ENCODE measurements around the gene CDH13.

DNA sequence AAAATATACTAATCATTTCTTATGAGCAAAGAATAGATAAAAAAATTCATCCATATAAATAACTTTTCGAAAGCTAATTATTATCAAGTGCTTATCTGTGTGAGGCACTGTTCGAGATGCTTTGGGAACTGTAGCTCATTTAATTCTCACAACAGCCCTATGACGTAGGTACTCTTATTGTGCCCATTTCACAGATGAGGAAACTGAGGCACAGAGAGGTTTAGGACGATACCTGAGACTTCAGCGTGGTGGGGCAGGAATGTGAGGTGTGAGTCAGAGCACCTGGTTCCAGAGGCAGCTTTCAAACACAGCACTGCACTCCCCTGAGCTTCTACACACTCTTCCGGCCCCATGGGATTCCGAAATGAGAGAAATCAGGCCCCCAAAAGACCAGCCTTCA lies 995.2 kb downstream of the CDH13 start:
- TF ChIP-seq SIN3A (IDR thresholded peaks at IDR 0.05; ENCODE audit: borderline replicate concordance, insufficient read depth, low read length) (no peak), TAF1 (IDR thresholded peaks at IDR 0.05; ENCODE audit: borderline replicate concordance, insufficient read depth, low read length) (no peak), POLR2AphosphoS5 (IDR thresholded peaks at IDR 0.05; ENCODE audit: low read depth, low read length) (no peak)
- TF ChIP-seq, protein P1, sequence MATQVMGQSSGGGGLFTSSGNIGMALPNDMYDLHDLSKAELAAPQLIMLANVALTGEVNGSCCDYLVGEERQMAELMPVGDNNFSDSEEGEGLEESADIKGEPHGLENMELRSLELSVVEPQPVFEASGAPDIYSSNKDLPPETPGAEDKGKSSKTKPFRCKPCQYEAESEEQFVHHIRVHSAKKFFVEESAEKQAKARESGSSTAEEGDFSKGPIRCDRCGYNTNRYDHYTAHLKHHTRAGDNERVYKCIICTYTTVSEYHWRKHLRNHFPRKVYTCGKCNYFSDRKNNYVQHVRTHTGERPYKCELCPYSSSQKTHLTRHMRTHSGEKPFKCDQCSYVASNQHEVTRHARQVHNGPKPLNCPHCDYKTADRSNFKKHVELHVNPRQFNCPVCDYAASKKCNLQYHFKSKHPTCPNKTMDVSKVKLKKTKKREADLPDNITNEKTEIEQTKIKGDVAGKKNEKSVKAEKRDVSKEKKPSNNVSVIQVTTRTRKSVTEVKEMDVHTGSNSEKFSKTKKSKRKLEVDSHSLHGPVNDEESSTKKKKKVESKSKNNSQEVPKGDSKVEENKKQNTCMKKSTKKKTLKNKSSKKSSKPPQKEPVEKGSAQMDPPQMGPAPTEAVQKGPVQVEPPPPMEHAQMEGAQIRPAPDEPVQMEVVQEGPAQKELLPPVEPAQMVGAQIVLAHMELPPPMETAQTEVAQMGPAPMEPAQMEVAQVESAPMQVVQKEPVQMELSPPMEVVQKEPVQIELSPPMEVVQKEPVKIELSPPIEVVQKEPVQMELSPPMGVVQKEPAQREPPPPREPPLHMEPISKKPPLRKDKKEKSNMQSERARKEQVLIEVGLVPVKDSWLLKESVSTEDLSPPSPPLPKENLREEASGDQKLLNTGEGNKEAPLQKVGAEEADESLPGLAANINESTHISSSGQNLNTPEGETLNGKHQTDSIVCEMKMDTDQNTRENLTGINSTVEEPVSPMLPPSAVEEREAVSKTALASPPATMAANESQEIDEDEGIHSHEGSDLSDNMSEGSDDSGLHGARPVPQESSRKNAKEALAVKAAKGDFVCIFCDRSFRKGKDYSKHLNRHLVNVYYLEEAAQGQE (IDR thresholded peaks at IDR 0.05; ENCODE audit: insufficient read depth in 1 of 2, low read depth in 2 of 2, low read length in 2 of 2), result no peak
